ENCODE measurements around the gene CHIC2. TPM values are rescaled to one million over a fixed set of nuclear protein-coding genes. Genes with fewer than 3 reads are reported as not detected.

Gene CHIC2
- total and polyA plus RNA-seq, 8 donors: 3.9 to 11.5 (median 7.0) TPM

- Histone ChIP-seq H3K27ac (no peak overlapping the region), H3K4me1 (peaks cover 0 to 7% (median 4%) of the 10 kb centered on the region in 3 donors), H3K9me3 (no peaks in the 10 kb centered on the region), H3K36me3 (no peaks in the 10 kb centered on the region), H3K27me3 (peaks cover 0 to 29% (median 2%) of the 10 kb centered on the region in 4 donors), H3K4me3 (no peak overlapping the region)
- ATAC-seq (no peak), FAIRE-seq (no peak), DNase-seq (no peak)
- WGBS, 2 donors: 75 to 90% methylated on average over 8 of the region's 8 CpGs
- intact Hi-C loops (cut with DNase I): no loop called here
- TF ChIP-seq CTCF (IDR thresholded peaks at IDR 0.05): no peak
Observed at GRCh38 chr4:54090404-54090803, 26.0 kb upstream of the CHIC2 start.

GRCh38 chr4:54089875-54090274, 25.5 kb upstream of the CHIC2 start:
- Histone ChIP-seq H3K4me1 (peaks cover 0 to 7% (median 4%) of the 10 kb centered on the region in 3 donors), H3K36me3 (no peaks in the 10 kb centered on the region), H3K9me3 (no peaks in the 10 kb centered on the region), H3K27ac (no peak overlapping the region), H3K4me3 (no peak overlapping the region), H3K27me3 (peaks cover 0 to 24% (median 2%) of the 10 kb centered on the region in 4 donors)
- DNase-seq (no peak), ATAC-seq (no peak), FAIRE-seq (no peak)
- intact Hi-C loops (cut with DNase I): no loop called here
- no peak for TF ChIP-seq CTCF (IDR thresholded peaks at IDR 0.05)
- 91 to 100% methylated on average over 1 of the region's 1 CpG for WGBS, 2 donors

GRCh38 chr4:54085284-54085683, 20.9 kb upstream of the CHIC2 start:
- 76 to 79% methylated on average over 3 of the region's 3 CpGs for WGBS, 2 donors
- no peaks in the 10 kb centered on the region for H3K4me1 ChIP-seq
- H3K27ac ChIP-seq: no peak overlapping the region
- no peaks in the 10 kb centered on the region for H3K36me3 ChIP-seq
- no peaks in the 10 kb centered on the region for H3K9me3 ChIP-seq
- no peak for TF ChIP-seq CTCF (IDR thresholded peaks at IDR 0.05)
- FAIRE-seq (no peak), DNase-seq (no peak), ATAC-seq (no peak)
- no peaks in the 10 kb centered on the region for H3K27me3 ChIP-seq
- intact Hi-C loops (cut with DNase I): no loop called here
- H3K4me3 ChIP-seq: no peak overlapping the region

GRCh38 chr4:54082168-54082567, 17.8 kb upstream of the CHIC2 start:
- 51 to 57% methylated on average over 1 of the region's 1 CpG for WGBS, 2 donors
- Histone ChIP-seq H3K9me3 (no peaks in the 10 kb centered on the region), H3K4me3 (no peak overlapping the region), H3K36me3 (no peaks in the 10 kb centered on the region), H3K27me3 (no peaks in the 10 kb centered on the region), H3K4me1 (no peaks in the 10 kb centered on the region), H3K27ac (no peak overlapping the region)
- DNase-seq (peak in 1 of 6 donors; percentile 49), ATAC-seq (peak in 2 of 4 donors; percentile 51 to 52), FAIRE-seq (no peak)
- intact Hi-C loops (cut with DNase I): no loop called here
- no peak for TF ChIP-seq CTCF (IDR thresholded peaks at IDR 0.05)

GRCh38 chr4:54077812-54078211, 13.4 kb upstream of the CHIC2 start:
- WGBS, 2 donors: 93 to 100% methylated on average over 1 of the region's 1 CpG
- DNase-seq (no peak), FAIRE-seq (no peak), ATAC-seq (no peak)
- no peaks in the 10 kb centered on the region for H3K9me3 ChIP-seq
- no peak overlapping the region for H3K27ac ChIP-seq
- TF ChIP-seq CTCF (IDR thresholded peaks at IDR 0.05): no peak
- H3K4me3 ChIP-seq: no peak overlapping the region
- H3K36me3 ChIP-seq: no peaks in the 10 kb centered on the region
- H3K4me1 ChIP-seq: no peaks in the 10 kb centered on the region
- H3K27me3 ChIP-seq: no peaks in the 10 kb centered on the region
- intact Hi-C loops (cut with DNase I): no loop called here

Measured in pancreas (tissue), 10 donors.